NOMO-1 treated with dmso at 0.1 percent for 144 hours (cell line): Measurements from ENCODE around the gene PDZRN4.
"Not testable (repeated sequence)": the region's sequence is repeated elsewhere in the genome, so short reads cannot be mapped to it uniquely, and the experiment has no call there.

Source experiments
- DNase-seq: peaks from one replicate; lab custom pipeline; 2025; ENCODE audit not compliant: unreplicated experiment; lab: John Stamatoyannopoulos, UW

PDZRN4 gene

DNA sequence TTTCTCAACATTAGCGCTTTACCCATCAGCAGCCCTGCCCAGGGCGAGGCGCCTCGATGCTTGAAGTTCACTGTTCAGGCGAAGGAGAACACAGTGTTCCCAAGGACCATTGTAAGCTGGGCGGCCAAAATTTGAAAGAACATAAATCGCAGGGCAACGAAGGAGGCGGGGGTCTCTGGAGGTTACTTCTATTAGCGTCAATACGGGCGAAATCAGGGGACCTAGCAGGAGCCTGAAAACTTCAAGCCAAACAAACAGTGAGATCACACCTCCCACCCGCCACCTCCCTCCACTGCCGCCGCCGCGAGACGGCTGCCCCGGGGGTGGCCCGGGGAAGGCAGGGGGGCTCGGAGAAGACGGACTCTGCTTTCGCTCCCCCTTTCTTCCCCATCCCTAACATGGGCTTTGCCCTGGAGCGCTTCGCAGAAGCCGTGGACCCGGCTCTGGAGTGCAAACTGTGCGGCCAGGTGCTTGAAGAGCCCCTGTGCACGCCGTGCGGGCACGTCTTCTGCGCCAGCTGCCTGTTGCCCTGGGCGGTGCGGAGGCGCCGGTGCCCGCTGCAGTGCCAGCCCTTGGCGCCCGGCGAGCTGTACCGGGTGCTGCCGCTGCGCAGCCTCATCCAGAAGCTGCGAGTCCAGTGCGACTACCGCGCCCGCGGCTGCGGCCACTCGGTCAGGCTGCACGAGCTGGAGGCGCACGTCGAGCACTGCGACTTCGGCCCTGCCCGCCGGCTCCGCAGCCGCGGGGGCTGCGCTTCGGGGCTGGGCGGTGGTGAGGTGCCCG is at the start of gene PDZRN4:
TSS of gene PDZRN4 (plus strand) at position 263 of the 783 bp plus-strand sequence.
- no peak for DNase-seq

GRCh38 chr12:41140117-41140516 is 48.0 kb upstream of the PDZRN4 start:
- DNase-seq = no peak

- DNase-seq = no peak
These were observed 47.0 kb upstream of the PDZRN4 start for GRCh38 chr12:41141104-41141503.

DNA sequence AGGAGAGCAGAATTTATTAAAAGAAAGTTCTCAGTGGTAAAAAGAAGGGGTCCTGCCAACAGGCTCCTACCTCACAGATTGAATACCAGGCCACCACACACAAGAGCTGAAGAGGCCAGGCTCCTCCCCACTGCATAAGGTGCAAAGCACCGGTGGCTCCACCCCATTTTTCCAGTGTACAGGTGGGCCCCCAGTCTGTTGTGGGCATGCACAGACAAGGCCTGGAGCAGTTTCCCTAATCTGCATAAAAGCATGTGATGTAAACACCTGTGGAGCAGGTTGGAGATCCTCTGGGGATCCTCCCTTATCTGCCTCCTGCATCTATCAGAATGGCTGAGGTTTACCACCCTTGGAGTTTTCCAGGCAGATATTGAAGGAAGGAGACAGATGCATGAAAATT is 45.7 kb upstream of the PDZRN4 start:
- no peak for DNase-seq

DNA sequence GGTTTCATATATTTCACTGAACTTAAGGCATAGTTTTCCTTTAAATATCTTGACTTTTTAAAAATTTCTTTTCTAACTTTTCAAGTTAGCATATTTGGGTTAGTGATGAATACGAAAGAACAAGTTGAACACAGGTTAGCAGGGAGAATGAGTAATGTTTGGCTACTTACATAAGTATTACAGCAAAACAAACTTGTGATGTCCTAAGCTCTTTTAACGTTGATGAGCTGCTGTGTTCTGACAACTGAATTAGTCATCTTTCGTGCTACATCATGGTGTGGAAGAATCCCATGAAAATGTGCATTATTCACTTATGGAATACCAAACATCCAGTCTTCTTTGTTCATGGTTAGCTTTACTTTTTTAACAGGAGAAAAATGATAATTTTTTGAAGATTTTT is 36.3 kb upstream of the PDZRN4 start:
- no peak for DNase-seq

- no peak for DNase-seq
These were observed 25.7 kb upstream of the PDZRN4 start for GRCh38 chr12:41162461-41162860.

GRCh38 chr12:41167701-41168100 is 20.4 kb upstream of the PDZRN4 start:
- DNase-seq = no peak

DNA sequence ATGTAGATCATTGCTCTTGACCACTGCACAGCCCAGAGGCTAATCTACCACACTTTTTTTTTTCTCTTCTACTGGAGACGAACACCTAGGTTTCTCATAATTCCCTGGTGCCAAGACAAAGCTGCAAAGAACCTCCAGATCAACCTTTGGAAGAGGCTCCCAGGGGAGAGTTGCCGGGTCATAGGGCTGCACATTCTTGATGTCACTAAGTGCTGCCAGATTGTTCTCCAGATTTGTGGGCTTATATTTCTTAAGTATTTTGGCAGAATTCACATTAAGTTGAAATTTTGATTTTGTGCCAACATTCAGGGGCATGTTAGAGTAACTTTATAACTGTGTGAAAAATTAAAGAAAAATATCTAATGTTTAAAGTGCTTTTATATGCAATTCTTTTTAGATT is 13.5 kb upstream of the PDZRN4 start:
- no peak for DNase-seq

- not testable (repeated sequence) for DNase-seq
These were observed 8.6 kb upstream of the PDZRN4 start for GRCh38 chr12:41179507-41179906.

GRCh38 chr12:41184864-41185263 is 3.3 kb upstream of the PDZRN4 start:
- DNase-seq = no peak

DNA sequence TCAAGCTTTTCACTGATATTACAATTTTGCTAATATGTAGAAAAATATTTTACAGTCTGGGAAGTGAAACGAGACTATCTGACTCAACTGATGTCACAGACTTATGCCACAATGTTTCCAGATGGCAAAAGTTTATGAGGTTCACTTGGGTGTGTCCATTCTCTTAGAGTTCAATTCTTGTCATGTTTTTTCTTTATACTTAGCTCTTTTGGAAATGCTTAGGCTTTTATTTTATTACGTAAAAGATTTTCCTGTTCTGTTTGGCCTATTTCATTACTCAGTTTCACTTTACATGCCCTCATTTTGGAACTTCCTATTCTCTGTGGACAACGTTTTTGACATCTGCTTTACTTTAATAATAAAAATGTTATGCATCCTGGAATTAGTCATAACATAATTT is 2.1 kb upstream of the PDZRN4 start:
- DNase-seq = no peak

GRCh38 chr12:41188841-41189394 is 798 bp downstream of the PDZRN4 start:
- no peak for DNase-seq

DNA sequence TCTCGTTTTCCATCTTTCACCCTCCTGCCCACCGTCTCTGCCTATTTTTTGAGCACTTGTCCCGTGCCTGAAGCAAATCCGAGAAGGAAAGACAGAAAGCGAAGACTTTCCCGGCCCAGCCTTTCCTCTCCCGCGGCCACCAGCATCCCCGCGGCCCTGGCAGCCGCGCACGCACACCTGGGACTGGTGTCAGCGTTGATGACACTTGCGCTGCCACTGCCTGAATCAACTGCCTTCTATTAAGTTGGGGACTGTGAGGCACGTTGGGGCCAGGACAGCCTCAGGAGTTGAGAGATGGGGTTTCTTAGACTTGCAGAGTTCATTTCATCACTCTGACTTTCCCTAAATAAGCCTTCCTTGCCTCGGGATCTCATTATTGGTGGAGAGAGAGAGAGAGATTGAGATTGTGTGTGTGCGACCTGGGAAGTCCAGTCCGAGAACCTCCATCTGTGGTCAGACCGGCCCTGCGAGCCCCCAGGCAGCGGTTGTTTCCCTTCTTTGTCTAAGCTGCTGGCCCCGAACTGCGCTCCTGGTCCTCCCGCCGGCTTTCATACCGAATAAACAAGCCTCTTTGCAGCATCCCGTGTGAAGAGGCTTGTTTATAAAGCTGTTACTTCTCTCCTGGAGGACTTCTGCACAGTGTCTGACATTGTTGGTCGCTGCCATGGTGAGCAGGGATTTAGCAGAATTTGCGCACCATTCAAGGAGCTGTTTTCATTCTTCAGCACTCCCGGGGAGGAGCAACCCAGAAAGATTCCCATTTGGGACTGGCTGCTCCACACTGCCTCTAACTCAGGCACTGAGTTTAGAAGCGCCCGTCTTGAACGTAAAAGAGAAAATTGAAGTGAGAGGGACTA is 1.5 kb downstream of the PDZRN4 start:
- no peak for DNase-seq

- no peak for DNase-seq
These were observed 2.2 kb downstream of the PDZRN4 start for GRCh38 chr12:41190338-41190737.

DNA sequence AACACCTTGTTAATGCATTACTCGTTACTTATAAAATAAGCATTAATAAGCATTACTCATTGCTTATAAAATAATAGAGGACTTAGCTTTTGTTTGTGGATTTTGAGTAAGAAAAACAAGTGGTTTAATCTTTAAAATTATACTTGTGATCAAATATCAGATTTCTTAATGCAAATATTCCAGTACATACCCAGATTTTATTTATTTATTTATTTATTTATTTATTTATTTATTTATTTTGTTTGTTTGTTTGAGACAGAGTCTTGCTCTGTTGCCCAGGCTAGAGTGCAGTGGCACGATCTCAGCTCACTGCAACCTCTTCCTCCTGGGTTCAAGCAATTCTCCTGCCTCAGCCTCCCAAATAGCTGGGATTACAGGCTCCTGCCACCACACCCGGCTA is 3.4 kb downstream of the PDZRN4 start:
- not testable (repeated sequence) for DNase-seq

- DNase-seq = no peak
These were observed 5.2 kb downstream of the PDZRN4 start for GRCh38 chr12:41193311-41193710.

DNA sequence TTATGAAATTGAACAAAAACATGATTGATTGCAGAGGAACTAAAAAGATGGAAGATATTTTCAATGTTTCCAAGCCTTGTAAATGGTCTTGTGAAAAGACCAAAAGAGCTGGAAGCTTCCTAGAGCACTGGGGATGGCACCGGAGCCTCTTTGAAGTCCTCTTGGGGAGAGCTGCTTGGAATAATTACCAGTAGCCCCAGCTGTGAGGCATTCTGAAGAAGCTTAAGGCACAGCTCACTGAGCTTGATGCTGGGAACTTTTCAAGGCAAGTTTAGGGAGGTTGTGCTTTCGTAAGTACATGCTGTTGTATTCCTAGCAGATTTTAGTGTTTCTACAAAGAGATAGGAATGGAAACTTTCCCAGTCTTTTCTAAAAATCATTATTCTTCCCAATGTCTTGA is 13.9 kb downstream of the PDZRN4 start:
- DNase-seq = no peak

GRCh38 chr12:41205070-41205709 is 17.1 kb downstream of the PDZRN4 start:
- DNase-seq = no peak

DNA sequence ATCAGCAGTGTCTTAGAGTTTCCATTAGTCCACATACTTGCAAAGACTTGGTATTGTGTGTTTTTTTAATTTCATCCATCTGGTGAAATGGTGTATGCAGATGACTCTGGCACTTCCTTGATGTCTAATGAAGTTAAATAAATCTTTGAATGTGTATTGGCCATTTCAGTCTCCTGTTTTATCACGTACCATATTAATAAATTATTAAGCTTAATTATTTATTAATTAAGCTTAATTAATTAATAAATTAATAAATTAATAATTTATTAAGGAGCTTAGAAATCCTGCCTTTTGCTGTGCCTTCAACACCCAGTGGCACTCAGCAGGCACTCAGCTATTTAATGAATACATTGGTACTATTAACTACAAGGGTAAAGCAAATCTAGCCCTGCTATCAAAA is 18.2 kb downstream of the PDZRN4 start:
- DNase-seq = no peak

DNA sequence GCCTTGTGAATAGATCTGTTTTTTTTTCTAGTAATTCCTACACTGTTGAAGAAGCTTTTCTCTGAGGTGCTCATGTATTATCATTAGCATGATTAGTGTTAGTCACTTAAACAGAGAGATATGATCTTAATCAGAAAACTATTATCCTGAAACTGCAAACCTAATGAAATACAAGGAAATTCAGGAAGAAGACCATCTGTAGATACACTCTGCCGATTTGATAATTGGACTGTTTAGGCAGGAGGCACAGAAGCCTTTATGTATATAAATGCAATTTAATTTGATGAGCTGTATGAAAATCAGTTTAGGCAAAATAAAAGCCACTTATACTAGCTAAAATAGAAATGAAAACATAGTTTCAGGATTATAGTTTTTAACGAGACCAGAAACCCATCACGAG is 23.3 kb downstream of the PDZRN4 start:
- no peak for DNase-seq

GRCh38 chr12:41212625-41213024 is 24.5 kb downstream of the PDZRN4 start:
- no peak for DNase-seq
